Measurements from ENCODE around the gene SCAMP1.
"Not testable (repeated sequence)": the region's sequence is repeated elsewhere in the genome, so short reads cannot be mapped to it uniquely, and the experiment has no call there.

The SCAMP1 gene

DNA sequence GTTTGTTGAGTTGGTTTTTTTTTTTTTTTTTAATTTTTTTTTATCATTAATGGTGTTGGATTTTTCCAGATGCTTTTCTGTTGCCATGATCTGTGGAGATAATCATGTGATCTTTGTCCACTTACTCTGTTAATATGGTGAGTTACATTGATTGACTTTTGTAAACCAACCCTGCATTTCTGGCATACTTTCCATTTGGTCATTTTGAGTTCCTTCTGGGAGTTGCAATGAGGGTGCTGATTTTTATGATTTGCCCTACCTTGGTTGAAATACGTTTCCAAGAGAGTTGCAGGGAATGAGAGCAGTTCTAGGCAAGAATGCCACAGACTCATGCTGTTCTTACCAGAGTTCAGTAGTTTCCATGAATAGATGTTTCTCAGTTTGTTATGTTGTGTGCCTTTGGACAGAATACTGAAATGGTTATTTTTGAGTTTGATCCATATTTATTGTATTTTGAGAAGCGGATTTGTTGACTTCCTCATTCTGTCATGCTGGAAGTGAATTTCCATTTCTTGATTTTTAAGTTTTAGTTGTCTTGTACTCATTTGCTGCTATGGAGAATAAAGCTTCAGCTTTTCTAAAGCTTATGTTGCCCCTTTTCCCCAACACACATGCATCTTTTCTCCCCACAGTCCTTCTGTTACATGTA lies 69.0 kb downstream of the SCAMP1 start:
- no peak for DNase-seq (ENCODE audit: low read depth)

DNA sequence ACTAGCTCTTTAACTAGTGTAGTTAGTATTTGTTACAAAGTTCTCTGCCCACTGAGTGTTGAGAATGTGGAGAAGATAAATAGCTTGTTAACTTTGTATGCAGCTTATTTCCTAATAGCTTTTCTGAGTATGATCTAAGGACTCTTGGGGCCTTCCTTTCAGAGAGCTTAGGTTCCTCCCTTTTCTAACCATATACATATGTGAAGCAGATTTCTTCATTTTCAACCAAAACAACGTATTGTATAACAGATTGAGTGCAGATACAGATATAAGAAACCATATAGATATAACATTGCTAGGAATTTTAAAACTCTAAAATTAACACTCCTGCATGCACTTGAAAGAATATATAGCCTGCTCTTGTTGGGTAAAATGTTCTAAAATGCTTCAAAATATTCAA lies 70.4 kb downstream of the SCAMP1 start:
- no peak for DNase-seq (ENCODE audit: low read depth)

DNA sequence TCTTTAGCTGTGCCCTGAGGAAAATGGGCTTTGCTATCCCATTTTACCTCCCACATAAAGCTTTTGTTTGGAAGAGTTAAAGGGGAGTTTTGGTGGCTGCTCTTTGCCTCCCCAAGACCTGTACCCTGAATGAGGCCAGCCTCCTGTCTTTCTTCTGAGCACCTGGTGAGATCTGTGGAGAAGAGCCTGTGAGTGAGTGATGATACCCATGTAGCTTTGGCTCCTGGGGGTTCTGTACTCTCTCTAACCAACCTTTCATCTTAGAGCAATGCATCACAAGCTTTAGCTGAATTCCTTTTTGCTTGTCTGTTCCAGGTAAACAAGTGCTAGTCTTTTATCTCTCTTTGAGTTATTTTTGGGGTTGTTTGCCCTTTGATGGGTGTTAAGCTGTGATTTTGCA lies 73.6 kb downstream of the SCAMP1 start:
- no peak for DNase-seq (ENCODE audit: low read depth)

DNA sequence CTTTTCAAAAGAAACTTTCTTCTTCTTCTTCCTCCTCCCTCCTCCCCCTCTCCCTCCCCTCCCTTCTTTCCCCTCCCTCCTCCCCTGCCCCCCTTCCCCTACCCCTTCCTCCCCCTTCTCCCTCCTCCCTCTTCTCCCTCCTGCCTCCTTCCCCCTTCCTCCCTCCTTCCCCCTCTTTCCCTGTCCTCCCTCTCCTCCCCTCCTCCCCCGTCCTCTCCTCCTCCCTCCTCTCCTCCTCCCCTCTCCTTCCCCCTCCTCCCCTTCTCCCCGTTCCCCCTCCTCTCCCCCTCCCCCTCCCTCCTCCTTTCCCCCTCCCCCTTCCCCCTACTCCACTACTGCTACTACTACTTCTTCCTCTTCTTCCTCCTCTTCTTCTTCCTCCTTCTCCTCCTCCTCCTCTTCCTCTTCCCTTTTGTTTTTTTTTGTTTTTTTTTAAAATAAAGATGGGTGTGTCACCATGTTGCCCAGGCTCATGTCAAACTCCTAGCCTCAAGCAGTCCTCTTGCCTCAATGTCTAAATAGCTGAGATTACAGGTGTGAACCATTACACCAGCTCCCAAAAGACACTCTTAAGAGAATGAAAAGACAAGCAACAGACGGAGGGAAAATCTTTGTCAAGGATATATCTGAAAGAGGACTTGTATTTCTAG lies 87.5 kb downstream of the SCAMP1 start:
- DNase-seq (ENCODE audit: low read depth) = no peak

DNA sequence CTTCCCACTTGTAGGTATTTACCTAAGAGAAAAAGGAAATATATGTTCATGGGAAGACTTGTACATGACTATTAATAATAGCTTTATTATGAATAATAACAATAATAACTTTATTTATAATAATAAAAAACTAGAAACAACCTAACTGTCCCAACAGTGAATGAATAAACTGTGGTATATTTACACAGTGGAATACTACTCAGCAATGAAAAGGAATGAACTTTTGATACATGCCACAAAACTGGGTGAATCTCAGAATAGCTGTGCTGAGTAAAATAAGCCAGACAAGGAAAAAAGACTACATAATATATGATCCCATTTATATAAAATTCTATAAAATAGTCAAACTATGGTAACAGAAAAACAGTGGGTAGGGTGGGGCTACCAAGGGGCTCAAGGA lies 88.7 kb downstream of the SCAMP1 start:
- no peak for DNase-seq (ENCODE audit: low read depth)

DNA sequence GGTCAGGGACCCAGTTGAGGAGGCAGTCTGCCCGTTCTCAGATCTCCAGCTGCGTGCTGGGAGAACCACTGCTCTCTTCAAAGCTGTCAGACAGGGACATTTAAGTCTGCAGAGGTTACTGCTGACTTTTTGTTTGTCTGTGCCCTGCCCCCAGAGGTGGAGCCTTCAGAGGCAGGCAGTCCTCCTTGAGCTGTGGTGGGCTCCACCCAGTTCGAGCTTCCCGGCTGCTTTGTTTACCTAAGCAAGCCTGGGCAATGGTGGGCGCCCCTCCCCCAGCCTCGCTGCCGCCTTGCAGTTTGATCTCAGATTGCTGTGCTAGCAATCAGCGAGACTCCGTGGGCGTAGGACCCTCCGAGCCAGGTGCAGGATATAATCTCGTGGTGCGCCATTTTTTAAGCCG lies 97.1 kb downstream of the SCAMP1 start:
- DNase-seq (ENCODE audit: low read depth) = not testable (repeated sequence)

DNA sequence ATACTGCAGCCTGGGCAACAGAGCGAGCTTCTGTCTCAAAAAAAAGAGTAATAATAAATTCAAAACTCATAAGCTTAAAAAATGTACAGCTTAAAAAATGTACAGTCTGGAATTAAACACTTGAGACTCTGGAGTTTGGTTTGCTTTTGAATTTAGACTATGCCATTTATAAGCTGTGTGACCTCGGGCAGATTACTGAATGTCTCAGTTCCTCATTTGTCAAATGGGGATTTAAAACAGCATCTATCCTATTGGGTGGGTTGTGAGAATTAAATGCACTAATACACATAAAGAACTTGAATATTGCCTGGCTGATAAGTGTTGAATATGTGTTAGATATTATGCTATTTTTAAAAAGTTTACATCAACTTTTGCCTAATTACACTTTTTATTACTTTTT lies 98.4 kb downstream of the SCAMP1 start:
- DNase-seq (ENCODE audit: low read depth) = no peak

DNA sequence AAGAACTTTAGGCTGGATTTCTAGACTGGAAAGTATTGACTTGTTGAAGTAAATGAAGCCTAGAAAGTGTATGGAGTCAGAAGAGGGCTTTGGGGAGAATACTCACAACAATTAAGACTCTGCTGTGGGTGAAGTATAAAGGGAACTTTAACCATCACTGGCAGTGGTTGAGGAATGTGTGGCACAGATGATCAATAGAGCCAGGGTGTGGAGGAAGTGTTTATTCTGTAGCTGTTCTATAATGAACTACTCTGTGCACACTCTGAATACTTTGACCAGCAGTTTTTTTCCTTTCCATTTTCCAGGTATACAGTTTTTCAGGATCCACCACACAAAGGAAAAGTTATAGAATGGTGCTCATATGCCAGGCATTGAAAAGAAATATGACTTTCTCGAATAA lies 106.7 kb downstream of the SCAMP1 start:
- DNase-seq (ENCODE audit: low read depth) = no peak

DNA sequence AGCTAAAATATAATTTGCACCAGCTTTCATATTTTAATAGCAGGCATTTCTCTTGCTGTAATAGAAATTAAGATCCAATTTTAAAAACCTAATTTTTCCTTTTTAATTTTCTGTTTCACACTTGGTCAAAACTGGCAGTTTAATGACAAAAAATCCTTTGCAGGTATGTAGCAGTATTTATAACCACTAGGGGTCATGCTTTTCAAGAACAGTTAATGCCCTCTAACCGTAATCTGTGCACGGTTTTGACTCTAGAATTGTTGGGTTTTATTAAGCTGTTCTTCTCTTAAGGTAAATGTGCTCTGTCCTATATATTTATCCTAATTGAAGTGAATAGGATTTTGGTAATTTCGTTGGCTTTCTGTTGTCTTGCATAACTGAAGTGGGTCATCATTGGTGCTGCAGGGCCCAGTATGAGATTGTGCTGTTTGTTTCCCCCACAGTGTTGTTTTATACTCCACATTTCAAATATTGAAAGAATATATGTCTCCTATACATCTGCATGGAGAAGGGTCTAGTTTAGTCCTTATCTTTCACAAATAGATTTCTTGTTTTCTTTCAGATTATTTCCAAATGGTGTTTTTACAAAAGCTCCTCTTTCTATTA lies 107.4 kb downstream of the SCAMP1 start:
- DNase-seq (ENCODE audit: low read depth) = no peak

DNA sequence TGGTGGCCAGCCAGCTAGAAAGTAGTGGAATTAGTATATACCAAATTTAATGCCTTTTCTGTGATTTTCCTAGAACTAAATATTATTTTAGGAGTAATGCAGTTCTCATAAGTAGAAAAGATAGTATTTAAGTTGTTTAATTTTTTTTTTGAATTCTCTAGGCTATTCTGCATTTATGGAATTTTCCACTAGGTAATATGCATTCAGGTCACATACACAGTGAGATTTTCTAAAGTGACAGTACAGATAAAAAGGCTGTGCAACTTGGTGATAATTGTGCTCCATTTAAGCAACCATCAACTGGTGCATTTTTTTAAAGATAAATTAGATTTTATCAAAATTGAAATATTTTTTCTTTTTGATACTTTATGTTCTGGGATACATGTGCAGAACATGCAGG lies 111.5 kb downstream of the SCAMP1 start:
- DNase-seq (ENCODE audit: low read depth) = no peak

DNA sequence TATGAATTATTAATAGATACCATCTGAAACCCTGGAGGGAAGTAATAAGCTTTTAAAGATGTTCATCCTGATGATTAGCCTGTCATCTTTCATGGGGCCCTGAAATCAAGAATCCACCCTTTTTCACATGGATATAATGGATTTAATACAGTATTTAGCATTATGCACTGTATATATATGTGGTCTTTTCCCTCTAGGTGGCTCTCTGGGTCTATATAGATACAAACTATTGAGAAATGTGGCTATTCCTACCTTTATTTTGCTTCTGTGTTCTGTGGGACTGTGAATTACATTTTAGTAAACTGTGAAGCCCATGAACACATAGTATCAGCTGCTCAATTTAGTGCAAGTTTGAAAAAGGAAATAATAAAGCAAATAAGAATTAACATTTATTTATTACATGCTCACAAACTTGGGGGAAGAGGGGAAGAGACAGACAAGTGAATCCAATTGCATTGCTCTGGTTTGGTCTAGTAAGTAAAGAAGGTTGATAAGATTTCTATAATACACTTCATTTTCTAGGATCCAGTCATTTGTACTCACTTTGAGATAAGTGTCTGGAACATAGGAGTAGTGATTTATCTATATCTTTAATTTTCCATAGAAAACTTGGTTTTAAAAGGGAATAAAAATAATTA lies 112.2 kb downstream of the SCAMP1 start:
- no peak for DNase-seq (ENCODE audit: low read depth)

DNA sequence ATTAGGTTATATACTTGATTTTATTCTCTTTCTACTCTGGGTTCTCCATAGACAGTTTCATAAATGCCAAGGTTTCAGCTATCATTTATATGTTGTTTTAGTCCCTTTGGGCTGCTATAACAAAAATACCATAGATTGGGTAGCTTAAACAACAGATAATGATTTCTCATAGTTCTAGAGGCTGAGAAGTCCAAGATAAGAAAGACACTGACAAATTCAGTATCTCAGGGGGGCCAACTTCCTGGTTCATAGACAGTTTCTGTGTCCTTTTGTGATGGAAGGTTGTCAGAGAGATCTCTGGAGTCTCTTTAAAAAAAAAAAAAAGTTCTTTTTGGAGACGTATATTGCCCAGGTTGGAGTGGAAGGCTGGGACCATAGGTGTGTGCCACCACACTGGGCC lies 113.3 kb downstream of the SCAMP1 start:
- no peak for DNase-seq (ENCODE audit: low read depth)

DNA sequence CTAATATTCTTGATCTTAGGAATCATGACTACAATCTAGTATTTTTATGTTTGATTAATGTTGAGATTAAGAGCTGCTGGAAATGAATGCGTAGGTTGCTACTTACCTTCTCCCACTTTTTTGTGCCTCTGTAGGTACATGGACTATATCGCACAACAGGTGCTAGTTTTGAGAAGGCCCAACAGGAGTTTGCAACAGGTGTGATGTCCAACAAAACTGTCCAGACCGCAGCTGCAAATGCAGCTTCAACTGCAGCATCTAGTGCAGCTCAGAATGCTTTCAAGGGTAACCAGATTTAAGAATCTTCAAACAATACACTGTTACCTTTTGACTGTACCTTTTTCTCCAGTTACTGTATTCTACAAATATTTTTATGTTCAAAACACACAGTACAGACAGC lies 115.0 kb downstream of the SCAMP1 start:
- DNase-seq (ENCODE audit: low read depth) = no peak

DNA sequence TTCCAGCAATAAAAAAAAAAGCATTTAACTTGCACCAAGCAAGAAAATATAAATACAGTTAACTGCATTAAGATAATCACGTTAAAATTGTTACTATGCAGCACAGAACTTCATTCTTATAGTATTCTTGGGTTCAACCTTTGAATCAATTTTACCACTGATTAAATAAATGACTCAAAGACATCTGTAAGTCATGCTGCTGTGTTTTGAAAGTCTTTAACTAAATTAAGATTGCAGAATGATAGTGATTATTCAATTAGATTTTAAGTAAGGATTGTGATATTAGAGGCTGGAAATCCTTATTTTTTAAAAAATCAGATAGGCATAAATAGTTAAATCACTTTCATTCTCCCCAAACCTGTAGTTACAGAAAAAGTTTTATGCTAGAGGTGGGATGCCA lies 116.4 kb downstream of the SCAMP1 start:
- no peak for DNase-seq (ENCODE audit: low read depth)

DNA sequence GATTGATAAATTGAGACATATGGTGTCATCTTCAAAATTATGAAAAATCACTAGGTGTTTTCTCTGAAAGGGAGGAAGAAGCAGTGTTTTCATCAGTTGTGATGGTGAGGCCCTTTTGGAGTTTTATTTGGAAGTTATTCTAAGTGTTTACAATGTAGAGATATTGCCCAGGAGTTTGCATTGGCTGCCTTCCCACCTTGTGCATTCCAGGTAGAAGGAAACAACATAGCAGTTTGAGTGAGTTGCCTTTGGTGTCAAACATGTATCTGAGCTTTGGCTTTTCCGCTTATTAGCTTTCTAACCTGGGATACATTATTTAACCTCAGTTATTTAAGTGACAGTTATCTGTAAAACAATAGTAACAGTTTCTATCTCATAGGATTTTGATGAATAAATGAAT lies 122.5 kb downstream of the SCAMP1 start:
- no peak for DNase-seq (ENCODE audit: low read depth)

DNA sequence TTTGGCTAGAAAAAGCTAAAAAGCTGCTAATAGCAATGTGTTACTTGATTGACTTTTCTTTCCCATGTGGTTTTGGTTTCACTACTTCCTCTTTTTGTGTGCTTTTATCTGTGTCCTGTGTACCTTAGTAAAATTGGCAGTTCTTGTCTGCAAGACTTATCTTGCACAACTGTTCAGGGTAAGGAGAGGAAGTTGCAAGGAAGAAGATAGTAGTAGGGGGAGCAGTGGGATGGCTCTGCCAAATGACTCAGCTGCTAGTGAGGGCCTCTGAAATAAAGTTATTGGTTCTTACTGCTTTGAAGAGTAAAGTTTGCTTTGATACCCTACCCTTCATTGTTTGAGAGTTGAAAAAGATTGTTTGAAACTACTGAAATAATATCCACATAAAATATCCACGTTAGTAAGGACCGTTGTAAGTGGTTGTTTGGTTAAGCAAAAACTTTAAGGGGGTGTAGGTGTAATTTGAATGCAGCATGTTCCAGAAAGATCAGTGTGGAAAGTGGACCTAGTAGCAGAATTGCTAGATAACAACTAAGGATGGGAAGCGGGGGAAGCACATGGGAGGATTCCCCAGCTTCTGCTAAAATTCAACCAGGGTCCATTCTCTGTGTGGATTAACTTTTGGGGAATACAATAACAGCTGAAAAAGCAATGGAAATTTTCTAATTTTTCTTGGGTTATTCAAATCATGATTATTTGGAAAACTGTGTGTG lies 123.5 kb downstream of the SCAMP1 start:
- no peak for DNase-seq (ENCODE audit: low read depth)

DNA sequence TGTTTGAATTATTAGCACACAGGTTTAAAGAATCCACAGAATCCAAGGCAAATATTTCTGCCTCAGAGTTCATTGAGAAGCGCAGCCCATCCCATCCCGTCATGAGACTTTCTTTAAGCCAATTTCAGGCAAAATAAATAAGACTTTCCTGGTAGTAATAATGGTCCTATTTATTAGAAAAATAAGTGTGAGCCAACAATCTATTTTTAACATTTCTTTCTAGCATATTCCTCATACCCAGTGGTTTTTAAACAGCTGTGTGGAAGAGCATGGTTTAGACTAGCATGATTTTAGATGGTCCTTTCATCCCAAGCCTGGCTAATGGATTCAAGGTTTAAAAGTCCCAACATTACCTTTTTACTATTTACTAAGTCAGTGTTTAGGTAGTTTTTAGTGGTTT lies 125.8 kb downstream of the SCAMP1 start:
- no peak for DNase-seq (ENCODE audit: low read depth)

DNA sequence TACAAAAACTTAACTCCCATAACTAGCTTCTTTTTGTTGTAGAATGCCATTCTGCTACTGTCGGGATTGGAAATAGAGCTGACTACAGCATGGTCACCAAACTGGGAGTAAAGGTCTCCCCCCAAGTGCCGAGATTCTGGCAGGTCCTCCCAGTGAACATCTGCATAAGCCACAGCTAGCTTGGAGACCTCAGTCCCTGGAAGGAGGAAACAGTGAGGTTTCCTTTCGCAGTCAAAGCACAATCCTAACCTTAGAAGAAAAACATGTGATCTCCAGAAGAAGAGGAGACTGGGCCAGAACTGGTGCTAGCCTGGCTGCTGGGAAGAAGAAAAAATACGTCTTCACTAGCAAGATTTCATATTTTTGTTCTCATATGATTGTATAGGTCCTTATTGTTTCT lies 127.4 kb downstream of the SCAMP1 start:
- no peak for DNase-seq (ENCODE audit: low read depth)

DNA sequence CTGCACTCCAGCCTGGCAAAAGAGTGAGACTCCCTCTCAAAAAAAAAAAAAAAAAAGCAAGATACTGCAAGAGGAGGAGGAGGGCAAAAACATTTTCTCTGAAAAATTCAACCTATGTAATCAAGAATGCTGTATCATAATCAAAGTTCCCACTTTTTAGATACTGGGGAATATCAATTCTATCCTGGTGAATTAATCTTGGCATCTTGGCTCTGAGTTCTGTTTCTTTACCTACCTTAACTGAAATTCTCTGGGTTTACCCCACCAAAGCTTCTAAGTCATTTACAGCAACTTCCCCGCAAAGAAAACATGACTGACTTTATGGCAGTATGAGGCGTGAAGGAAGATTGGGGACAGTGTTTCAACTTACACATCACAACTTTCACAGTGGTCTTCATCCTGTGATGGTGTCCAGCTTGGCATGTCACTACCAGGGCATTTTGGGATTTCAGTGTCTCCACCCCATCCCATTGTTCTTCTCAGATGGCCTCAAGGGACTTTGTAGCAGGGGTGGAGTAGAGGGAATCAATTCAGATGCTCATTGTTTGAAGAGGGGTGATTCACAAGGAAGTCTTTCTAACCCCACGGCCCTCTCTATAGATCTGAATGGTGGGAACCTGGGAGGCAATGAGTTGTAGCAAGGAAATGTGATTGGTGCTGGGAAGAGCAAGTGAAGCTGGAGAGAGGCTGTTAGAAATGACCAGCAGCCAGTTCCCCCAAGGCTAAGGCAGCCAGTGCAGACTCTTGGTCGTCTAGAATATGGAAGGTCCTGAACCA lies 130.5 kb downstream of the SCAMP1 start:
- no peak for DNase-seq (ENCODE audit: low read depth)

DNA sequence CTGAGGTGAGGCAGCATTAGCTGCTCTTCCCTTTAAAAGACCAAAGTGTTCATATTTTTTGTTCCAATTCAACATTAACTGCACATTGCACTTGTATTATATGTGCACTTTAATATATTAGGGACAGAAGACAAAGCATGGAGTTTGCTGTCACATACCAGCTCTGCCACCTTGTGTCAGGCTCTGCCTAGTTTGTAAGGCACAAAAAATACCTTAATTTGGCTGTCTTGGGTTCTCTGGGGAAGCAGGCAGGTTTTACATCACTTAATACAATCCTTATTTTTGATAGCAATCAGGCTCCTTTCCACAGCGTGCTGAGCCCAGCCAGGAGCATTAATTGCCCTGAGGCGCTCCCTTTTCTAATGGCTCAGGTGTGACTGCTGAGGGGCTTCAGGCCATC lies 131.8 kb downstream of the SCAMP1 start:
- DNase-seq (ENCODE audit: low read depth) = no peak

DNA sequence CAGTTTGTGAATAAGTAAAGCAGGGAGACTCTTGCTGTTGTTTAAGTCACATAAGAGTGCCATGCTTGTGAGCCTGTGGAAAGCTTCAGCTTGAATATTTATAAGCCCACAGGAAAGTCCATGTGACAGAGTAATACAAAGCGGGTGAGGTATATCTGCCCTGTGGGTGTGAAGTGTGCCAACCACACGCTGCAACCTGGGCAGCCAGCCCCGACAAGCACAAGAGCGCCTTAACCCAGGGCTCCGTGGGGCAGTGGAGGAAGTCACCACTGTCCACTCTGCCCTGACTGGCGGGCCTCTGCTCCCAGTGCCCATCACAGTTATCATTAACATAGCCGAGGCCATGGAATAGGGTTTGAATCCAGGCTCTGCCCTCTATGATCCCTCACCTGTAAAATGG lies 132.2 kb downstream of the SCAMP1 start:
- DNase-seq (ENCODE audit: low read depth) = no peak

DNA sequence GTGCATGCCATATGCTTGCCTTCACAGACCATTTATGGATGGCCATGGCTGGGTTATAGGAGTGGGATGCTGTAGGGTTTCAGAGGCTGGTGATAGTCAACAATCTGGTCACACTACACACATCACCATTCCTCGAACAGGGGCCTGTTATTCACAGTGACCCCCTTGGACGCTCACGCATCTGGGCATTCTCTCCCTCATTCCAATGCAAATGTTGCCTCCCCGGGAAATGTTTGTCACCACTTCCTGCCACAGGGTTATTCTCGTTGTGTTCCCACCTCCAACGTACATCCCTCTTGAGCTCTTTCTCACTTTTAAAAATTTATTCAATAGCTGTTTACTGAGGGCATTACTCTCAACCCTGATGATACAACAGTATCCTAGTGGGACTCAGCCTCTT lies 135.4 kb downstream of the SCAMP1 start:
- no peak for DNase-seq (ENCODE audit: low read depth)
